Activated CD4-positive, alpha-beta T cell treated with anti-CD3 and anti-CD28 coated beads, Interleukin-2, amount 50 U/mL, for 4 hours (primary cell): ENCODE measurements around the gene USP48.

Experiments used
- DNase-seq, 2 experiments: peaks; one replicate each; pipeline ENCODE4 v3.0.0-alpha.2; 2020

Gene USP48

DNA sequence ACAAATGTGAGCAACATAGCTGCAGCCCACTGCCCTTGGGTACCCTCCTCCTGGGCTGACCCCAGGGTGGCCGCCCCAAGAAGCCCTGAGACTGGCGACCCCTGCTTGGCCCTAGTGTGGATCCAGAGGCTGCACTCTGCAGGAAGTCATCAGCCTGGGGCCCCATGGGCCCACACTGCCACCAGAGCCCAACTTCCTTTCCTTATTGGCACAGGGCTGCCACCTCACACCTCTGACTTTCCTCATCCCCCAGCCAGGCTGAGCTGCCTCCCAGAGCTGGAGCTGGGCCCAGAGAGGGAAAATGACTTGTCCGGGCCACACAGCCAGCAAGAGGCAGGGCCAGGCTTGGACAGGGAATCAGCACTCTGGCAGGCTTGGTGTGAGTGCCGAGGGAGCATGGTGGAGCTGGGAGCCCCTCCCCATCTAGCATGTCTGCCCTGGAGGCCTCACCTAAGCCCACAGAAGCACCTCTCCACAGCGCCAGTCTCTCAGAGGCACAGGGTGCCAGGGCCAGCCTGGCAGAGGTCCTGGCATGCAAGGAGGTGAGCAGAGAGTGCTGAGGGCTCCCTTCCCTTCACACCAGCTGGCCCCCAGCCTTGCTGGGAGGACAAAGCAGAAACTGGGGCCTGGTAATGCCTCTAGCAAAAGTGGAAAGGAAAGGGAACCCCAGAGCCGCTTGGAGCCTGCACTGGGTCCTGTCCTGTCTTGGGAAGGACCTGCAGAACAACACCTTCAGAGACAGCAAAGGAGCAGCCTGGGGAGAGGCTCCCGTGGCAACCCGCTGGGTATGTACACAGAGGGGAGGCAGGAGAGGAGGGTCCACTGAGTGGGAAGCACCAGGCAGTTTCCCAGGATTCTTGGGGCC lies 117.0 kb downstream of the USP48 start:
- no peak for DNase-seq

DNA sequence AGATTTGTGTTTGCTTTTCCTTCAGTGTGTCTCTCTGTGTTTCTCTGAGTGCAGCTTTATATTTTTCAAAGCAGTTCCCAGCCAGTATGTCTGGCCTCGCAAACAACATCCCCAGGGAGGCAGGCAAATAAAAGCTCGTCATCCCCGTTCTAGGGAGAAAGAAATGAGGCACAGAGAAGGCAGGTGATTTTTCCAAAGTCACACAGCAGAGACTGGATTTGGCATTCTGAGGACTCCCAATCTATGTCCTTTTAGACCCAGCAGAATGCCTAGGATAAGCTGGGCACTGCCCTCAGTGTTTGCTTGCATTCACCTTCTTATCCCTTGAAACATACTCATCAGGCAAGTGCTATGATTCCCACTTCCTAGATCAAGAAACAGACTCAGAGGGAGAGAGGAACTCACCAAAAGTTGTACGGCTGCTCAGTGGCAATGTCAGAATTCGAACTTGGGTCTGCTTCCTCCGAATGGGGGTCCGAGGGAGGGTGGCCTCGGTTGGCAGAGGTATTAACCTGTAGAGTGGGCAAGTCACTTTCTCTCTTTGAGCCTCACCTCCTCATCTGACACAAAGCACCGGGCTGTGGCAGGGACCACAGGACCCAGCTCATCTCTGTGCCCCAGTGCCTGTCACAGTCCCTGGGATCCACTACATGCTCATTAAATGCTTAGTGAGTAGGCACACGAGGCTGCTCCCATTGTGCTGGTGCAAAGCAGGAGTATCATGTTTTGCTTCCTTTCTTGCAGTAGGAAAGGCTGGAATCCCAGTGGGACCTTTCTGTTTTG lies 118.0 kb downstream of the USP48 start:
- no peak for DNase-seq

DNA sequence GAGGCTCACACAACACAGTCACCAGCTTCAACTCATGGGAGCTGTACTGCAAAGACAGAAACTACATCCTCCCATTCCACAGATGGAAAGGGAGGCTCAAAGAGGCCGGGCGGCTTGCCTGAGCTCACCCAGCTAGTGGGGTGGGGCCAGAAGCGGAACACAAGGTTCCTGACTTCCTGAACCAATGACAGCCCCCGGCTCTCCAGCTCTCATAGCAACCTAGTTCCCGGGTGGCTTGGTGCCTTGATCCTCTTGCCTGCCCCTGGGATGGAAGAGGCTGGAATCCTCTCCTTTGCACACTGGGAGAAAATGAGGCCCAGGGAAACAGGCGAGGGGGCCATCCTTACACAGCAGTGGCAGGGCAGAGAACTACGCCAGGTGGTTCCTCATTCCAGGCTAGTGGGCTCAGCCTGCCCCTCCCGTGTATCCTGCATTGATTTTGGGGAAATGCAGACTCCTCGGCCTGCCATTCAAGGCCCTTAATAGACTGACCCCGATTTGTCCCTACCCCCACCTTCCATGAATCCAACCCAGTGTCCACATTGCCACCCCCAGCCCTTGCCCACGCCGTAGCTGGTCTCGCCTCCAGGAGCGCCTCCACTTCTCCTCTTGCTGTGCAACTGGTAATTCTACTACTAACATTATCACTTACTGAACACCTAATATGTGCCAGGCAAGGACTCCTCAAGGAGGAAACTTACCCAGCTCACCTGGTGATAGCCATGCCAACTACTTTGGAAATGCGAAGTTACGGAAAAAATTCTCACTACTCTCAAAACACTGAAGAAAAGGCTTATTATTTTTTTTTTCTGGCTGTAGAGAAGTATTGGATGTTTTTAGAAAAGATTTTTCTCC lies 118.8 kb downstream of the USP48 start:
- no peak for DNase-seq

DNA sequence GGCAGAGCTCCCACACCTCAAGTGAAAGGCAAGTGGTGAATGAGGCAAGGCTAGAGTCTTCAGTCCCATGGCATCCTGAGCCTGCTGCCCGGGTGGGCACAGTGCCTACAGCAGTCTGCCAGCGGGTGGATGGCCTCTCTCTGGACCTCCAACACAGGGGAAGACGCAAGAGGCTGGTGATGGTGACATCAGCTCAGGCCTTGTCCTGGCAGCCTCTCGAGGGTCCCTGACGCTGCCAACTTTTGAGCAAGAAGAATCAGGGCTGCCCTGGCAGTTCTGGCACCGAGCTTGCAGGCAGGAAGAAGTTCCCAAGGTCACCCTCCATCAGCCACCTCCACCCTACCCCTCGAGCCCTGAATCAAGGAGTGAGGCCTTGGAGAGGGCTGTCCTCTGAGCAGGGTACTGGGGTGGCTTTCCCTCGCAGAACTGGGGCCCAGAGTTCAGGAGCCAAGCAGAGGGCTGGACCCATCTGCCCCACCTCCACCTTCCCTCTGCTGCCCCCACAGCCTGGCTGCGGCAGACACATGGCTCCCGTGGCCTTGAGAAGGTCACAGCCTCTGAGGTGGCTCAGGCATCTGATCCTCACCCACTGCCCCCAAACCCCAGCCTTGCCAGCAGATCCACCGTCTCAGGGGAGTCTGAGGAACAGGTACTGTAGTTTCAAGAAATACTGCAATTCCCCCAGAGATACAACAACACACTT lies 119.5 kb downstream of the USP48 start:
- no peak for DNase-seq

DNA sequence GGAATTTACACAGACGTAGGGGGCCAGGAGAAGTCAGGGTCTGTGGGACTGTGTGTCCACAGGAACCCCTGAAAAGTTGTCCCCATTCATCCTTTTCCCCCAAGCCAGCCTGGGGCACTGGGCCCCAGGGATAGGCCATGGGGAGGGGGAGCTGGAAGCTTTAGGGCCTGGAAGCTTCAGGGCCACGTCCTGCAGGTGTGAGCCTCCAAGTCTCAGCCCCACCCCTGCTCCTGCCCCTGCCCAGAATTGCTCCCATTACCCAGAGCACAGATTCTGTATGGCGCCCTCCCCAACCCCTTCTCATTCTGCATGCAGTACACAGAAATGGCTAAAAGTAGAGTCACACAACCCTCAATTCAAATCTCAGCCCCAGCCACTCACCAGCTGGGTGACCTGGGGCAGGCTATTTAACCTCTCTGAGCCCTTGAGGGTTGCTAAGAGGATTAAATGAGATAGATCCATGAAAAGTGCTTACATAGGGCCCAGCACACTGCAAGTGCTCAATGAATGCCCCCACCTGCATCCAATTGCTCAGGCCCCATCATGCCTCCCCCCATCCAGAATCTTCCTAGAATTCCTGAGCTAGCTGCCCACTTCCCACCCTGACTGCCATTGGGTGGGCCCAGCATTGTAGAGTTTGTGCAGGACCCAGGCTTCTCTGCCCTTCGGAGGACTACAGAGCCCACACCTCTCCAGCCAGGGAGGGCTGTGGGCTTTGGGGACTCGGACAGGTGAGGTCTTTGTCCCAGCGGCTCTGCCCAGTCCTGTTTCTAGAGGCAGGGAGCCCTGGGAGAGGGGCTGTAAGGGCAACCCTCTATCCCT lies 120.3 kb downstream of the USP48 start:
- DNase-seq, result no peak

DNA sequence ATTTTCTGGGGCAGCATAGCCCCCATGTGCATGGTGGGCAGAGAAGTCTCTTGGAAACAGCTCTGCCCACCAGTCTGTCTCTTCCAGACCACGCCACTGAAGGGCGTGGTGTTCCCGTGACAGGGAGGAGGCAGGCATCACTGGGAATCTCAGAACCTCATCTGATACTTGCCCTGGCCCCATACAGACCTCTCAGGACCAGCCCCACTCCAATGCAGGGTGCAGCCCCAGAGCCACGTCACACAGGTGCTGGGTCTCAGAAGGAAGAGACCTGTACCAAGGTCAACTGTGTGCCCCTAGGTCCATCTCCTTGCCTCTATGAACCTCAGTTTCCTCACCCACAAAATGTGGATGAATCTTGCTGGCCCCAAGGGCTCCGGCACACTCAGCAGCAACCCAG lies 121.1 kb downstream of the USP48 start:
- no peak for DNase-seq

- no peak for DNase-seq
Observed at GRCh38 chr1:21659924-21660326, 123.0 kb downstream of the USP48 start.

DNA sequence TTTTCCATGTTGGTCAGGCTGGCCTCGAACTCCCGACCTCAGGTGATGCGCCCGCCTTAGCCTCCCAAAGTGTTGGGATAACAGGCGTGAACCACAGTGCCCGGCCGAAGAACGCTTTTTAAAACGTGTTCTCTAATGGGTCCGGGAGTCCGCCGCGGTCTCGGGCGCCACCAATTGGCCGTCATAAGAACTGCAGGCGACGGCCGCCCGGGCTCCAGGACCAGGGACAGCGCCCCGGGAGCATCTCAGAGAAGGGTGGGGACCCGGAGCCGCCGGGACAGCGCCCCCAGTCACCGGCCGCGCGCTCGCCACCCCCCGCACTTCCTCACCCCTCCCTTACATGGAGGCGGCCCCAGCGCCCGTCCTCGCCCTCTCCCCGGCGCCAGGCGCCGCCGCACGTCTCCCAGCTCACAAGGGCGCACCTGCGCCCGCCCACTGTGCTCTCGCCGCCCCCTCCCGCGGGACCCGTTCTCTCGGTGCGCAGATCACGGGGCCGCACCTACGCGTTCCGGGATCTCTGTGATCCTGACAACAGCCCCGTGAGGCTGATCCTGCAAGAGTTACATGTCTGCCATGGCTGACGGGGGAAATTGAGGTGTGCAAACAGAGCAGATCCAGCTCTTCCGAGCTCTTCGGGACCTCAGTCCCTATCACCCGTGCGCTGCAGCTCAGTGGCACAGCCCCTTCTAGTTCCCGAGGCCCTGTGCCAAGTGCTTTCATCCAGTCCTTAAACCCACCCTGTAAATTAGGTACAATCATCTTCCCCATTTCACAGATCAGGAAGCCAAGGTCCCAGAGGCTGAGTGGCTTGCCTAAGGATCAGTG lies 123.6 kb downstream of the USP48 start:
- peak; percentile 66 to 68 for DNase-seq

GRCh38 chr1:21657456-21658190 lies 125.3 kb downstream of the USP48 start:
- no peak for DNase-seq

DNA sequence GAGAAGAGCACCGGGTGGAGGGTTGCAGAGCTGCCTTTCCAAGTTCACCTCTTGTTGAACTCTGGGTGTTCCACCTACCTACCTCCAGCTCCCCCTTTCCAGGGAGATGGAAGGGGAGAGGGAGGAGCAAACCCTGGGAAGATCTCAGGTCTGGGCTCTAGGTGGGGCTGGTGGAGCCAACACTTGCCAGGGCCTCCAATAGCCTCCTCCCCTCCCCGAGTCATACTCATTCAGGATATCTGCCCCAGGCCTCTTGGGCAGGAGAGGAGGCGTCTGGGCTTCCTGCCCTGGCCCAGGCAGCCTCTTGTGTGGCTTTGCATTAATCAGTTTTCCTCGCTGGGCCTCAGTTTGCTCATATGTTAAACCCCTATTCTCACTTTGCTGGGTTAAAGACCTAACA lies 127.2 kb downstream of the USP48 start:
- DNase-seq, result no peak

GRCh38 chr1:21655259-21655658 lies 127.7 kb downstream of the USP48 start:
- no peak for DNase-seq

GRCh38 chr1:21654209-21654608 lies 128.7 kb downstream of the USP48 start:
- no peak for DNase-seq

DNA sequence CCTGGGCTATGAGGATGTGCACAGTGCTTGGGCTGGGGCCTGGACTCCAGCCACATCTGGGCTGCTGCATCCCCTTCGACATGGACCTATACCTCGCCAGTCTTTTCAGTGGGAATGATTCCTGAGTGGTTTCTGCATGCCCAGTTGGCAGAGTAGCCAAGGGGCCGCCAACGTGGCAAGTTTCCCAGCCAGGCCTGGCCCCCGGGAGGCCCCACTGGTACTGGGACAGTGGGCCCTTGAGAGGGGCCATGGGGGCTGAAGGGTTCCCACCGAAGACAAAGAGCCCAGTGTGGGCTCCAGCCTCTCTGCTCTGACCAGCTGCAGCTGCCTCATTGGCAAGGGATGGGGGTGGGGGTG lies 129.2 kb downstream of the USP48 start:
- no peak for DNase-seq

GRCh38 chr1:21652937-21653743 lies 129.8 kb downstream of the USP48 start:
- no peak for DNase-seq

GRCh38 chr1:21652101-21652936 lies 130.6 kb downstream of the USP48 start:
- no peak for DNase-seq

GRCh38 chr1:21651214-21652042 lies 131.5 kb downstream of the USP48 start:
- DNase-seq, result peak in 1 of 2 experiments; percentile 14

- DNase-seq, result no peak
Observed at GRCh38 chr1:21650400-21650799, 132.5 kb downstream of the USP48 start.
